NCI-H2029 (cell line): ENCODE results near the gene NFATC2IP.

Source experiments
- DNase-seq: peaks from one replicate; lab custom pipeline; 2025; lab: John Stamatoyannopoulos, UW

Gene NFATC2IP

DNA sequence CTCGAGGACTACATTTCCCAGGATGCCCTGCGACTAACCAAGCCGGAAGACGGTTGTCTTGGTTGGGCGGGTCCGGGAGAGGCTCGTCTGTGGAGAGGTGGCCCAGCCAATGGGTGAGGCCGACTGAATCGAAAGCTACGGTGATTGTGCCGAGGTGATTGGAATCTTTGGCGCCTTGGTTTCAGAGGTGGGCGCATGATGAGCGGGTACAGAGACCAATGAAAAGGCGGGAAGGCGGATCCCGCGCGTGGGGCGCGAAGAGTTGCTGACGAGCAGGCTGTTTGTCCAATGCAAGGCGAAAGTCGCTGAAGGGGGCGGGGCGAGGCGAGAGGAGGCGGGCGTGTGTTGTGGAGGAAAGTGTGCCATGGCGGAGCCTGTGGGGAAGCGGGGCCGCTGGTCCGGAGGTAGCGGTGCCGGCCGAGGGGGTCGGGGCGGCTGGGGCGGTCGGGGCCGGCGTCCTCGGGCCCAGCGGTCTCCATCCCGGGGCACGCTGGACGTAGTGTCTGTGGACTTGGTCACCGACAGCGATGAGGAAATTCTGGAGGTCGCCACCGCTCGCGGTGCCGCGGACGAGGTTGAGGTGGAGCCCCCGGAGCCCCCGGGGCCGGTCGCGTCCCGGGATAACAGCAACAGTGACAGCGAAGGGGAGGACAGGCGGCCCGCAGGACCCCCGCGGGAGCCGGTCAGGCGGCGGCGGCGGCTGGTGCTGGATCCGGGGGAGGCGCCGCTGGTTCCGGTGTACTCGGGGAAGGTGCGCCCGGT lies at the start of gene NFATC2IP:
Gene NFATC2IP, plus strand, starts transcription at position 290 of the 762 bp plus-strand sequence. Its CDS starts 75 bp downstream, at position 365.
- peak; percentile 99 for DNase-seq

DNA sequence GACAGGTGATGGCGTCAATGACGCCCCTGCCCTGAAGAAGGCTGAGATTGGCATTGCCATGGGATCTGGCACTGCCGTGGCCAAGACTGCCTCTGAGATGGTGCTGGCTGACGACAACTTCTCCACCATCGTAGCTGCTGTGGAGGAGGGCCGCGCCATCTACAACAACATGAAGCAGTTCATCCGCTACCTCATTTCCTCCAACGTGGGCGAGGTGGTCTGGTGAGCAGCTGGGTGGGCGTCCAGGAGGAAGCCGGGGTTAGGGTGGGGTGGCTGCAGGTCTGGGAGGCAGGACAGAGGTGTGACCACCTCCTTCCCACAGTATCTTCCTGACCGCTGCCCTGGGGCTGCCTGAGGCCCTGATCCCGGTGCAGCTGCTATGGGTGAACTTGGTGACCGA lies 48.9 kb upstream of the NFATC2IP start:
- no peak for DNase-seq

DNA sequence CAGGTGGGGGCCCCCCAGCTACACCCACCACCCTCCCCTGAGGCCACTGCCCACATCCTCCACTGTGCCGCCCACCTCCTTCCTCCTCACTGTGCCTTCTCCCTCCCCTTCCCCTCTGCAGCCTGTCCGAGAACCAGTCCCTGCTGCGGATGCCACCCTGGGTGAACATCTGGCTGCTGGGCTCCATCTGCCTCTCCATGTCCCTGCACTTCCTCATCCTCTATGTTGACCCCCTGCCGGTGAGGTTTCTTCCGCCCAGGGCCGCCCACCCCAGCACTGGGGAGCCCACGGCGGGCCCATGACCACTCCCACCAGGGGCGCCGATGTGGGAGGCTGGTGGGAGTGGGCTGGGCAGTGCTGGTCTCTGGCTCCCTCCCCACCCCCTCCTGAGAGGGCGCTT lies 47.8 kb upstream of the NFATC2IP start:
- DNase-seq = no peak

DNA sequence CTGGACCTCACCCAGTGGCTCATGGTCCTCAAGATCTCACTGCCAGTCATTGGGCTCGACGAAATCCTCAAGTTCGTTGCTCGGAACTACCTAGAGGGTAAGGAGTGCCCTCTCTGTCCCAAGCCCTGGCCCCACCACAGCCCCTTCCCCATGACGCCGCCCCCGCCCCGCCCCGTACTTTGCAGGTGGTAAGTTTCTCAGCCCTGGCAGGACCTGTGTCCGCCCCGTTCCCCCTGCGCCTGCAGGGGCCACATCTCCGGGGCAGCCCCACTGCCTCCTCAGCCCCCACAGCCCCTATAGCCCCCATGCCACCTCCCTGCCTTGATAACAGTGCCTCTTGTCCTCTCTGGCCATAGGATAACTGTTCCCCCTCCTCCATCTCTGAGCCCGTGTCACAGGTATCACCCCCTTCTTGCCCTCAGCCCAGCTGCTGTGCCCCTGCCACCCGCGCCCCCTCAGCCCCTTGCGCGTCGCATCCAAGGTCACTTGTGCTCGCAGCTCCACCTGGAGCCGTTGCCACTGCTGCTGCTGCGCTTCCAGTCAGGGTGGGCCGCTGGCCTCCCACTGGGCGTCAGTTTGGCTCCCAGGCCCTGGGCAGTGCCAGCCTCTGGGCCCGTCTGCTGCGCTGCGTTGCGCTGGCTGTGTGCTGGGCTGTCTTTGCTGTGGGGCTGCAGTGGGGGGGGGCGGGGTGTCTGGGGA lies 47.2 kb upstream of the NFATC2IP start:
- no peak for DNase-seq

DNA sequence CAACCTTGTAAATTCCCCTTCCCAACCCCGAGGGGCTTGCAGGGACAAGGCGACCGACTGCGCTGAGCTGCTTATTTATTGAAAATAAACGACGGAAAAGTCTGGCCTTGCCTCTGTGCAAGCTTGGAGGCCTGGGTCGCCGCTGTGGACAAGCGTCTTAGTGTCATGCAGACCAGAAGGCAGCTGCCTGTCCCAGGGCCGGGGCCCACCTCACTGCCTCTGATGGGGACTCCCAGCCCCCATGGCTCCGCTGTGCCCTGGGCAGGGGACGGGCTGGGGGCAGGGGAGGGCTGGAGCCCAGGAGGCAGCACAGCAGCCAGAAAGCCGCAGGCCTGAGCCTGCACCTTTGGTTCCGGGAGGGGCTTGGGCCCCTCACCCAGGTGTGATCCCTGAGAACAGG lies 46.4 kb upstream of the NFATC2IP start:
- no peak for DNase-seq

DNA sequence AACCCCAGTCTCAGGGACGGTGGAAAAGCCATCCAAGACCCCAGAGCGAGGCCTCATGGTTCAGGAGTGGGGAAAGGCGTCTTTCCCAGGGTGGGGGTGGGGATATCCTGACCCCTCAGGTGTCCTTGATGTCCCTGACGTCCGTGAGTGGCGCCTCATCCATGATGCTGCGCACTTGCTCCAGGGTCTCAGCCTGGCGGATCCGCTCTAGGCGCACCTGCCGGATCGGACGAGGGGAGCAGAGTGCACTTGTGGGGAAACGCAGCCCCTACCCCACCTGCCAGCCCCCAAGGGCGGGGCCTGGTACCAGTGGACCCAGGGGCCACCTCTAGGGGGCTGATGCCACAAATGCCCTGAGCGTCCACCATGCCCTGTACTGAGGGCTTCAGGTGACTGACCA lies 45.9 kb upstream of the NFATC2IP start:
- DNase-seq = no peak

DNA sequence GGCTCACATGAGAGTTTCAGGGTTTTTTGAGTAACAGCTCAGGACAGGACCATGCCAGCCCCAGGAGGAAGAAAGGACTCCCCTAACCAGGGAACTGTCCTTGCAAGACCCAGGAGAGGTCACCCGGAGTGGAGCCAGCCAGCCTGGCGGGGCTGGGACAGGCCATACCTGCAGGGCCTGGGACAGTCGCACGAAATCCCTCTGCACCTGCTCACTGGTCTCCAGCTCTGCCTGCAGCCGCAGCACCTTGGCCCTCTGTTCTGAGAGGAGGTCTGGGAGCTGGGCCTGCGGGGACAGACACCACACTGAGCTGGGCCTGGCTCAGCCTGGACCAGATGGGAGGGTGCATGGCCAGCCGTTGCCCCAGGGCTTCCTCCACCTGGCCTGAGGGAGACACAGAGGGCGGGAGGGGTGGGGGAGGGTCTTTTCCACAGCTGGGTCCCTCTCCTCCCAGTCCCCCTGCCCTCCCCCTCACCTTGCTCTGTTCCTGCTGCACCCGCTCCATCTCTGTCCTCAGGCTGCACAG lies 45.4 kb upstream of the NFATC2IP start:
- no peak for DNase-seq

DNA sequence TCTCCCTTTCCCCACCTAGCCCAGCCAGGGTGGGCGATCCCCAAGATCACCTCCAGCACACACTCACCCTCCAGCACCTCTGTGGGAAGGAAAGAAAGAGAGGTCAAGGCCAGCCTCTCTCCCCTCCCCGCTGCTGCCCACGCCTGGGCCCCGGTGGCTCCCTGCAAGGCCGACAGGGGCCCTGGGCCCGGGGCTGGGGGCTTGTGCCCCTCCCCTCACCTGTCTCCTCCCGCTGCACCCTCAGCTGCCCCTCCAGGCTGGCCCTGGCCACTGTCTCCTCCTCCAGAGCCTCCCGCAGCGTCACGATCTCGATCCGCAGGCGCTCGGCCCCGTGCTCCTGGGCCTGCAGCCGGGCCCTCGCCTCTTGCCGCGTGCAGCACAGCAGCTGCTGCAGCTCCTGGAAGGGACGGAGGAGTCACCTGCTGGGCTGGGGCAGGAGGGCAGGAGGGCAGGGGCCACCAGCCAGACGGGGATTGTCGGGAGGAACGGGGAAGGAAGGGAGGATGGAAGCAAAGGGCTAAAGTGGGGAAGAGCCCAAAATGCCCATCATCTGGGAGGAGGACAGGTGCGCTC lies 44.9 kb upstream of the NFATC2IP start:
- no peak for DNase-seq

DNA sequence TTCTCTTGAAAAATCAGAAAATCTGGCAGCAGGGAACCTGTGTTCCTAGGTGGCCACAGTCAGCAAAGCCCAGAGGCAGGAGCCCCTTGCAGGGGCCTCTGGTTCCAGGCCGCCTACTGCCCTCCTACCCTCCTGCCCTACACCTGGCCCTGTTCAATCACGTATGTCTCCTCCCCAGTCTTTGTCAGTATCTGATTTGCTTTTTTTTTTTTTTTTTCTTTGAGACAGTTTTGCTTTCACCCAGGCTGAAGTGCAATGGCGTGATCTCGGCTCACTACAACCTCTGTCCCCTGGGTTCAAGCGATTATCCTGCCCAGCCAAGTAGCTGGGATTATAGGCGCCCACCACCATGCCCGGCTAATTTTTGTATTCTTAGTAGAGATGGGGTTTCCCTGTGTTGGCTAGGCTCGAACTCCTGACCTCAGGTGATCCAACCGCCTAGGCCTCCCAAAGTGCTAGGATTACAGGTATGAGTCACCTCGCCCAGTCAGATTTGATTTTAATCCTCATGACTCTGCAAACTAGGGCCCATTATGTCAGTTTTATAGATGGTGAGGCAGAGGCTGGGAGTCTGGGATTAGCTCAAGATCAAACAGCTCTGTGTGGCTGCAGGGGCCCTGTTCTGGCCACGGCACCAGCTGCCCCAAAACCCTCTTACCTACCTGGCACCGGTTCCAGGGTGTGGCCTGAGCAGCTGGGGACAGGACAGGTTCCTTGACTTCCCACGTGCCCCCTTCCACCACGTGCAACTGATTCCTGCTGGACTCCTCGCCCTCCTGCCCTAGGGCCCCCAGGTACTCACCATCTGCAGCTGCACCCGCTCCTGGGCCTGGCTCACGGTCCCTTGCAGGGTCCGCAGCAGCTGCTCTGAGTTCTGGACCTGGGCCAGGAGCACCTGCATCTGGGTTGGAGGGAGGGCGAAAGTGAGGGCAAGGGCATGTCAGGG lies 40.4 kb upstream of the NFATC2IP start:
- peak; percentile 20 for DNase-seq

DNA sequence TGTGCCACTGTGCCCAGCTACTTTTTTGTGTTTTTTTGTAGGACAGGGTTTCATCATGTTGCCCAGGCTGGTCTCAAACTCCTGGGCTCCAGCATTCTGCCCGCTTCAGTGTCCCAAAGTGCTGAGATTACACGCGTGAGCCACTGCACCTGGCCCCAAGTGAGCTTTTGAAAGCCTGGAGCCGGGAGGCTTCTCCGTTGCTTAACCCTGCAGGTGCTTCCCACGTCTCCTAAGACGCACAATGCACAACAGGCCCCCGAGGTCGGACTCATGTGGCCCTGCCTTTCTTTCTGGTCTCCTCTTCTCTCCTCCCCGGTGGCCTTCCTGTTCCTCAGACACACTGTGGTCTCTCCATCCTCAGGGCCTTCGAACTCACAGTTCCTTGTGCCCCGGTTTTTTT lies 38.2 kb upstream of the NFATC2IP start:
- DNase-seq = no peak

DNA sequence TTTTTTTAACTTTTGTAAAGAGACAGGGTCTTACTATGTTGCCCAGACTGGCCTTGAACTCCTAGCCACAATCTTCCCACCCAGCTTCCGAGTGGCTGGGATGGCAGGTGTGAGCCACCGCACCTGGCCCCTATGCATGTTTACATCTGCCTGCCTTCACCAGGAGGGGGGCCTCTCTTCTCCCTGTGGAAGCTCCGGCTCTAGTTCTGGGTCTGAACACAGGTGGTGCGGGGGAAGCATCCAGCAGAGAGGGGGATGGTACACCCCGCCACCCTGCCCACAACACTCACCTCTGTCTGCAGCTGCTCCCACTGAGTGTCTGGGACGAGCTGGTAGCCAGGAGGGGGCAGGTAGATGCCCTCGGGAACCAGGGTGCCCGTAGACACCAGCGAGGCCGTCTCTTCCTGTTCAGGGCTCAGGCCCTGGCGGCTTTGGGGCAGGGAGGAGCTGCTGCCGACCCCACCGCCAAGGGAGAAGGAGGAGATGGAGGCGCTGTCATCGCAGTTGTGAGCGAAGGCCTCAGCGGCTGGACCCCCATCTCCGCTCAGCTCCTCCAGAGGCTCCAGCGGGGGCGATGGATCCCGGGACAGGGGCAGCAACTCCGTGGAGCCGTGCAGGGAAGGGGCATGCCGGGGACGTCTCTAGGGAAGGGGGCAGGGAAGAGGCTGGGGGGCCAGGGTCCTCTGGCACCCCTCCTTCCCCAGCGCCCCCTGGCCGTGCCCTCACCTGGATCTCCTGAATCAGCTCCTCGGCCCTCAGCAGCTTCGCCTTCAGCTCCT lies 36.6 kb upstream of the NFATC2IP start:
- no peak for DNase-seq

DNA sequence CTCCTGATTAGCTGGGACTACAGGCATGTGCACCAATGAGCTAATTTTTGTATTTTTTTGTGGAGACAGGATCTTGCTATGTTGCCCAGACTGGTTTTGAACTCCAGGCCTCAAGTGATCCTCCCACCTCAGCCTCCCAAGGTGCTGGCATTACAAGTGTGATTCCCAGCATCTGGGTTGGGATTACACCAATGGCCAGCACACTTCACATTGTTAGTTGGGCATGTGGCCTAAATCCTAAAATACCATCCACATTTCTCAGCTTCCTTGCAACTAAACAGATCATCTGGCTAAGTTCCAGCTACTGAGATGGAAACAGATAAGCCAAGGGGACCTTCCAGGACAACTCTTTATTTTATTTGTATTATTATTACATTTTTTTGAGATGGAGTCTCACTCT lies 35.6 kb upstream of the NFATC2IP start:
- no peak for DNase-seq

DNA sequence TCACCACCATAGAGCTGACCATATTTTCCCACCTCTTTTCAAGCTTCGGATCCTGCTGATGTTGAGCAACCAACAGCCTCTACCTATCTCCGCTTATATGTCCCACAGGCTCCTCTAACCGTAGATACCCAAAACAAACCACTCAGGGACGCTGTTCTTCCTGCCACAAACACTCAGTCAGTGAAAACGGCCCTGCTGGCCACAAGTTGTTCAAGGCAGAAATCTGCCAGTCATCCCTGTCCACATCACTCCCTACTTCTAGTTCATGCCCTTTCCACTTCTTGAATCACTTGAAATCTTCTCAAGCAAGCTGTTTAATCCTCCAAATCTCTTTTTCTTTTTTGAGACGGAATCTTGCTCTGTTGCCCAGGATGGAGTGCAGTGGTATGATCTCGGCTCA lies 33.6 kb upstream of the NFATC2IP start:
- DNase-seq = no peak

DNA sequence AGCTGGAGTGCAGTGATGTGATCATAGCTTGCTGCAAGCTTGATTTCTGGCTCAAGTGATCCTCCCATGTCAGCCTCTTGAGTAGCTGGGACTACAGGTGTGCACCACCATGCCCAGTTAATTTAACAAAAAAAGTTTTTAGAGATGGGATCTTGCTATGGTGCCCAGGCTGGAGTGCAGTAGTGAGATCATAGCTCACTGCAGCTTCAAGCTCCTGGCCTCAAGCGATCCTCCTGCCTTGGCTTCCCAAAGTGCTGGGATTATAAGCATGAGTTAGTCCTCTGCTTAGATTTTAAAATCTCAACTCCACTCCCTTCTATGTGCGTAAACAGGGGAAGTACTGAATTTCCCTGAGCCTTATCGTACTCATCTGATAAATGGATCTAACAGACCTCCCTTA lies 32.0 kb upstream of the NFATC2IP start:
- no peak for DNase-seq

DNA sequence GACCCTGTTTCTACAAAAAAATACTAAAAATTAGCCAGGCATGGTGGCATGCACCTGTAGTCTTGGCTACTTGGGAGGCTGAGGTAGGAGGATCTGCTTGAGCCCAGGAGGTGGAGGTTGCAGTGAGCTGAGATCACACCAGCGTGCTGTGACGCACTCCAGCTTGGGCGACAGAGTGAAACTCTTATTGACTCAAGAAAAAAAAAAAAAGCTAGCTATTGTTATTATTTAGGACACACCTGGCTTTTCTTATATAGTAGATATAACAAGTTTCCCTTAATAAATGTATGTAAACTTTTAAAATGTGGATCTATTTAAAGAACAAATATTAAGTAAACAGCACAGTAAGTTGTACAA lies 27.5 kb upstream of the NFATC2IP start:
- no peak for DNase-seq

DNA sequence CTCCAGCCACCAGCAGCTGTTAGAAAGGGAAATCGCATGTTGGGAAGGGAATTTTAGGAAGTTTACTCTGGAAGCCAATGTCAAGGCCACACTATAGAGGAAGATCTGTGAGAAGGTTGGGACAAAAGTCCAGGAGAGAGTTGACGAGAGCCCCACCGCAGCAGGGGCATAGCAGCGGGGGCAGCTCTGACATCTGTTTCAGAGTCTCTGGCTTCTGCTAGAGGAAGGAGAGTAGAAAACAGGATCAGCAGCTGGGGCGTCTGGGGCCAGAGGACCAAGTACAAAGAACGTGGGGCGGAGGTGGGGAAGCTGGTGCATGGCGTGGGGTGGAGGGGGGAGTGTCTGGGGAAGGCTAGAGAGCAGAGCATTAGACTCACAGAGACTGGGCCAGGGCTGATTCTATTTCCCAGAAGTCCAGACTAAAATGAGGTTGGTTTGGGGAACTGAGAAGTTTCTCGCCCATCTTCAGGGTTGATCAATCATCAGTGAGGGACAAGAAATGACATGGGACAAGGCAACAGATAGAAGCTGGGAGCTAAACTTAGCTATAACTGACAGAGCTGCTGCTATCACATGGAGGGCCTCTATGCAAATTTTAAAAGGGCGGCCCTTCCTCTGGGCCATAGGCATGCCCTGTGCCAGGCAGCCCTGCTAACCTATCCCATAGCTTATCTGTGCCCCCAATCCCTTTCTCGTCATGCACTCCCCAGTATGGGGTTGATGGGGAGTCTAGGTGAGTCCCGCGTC lies 26.9 kb upstream of the NFATC2IP start:
- no peak for DNase-seq

DNA sequence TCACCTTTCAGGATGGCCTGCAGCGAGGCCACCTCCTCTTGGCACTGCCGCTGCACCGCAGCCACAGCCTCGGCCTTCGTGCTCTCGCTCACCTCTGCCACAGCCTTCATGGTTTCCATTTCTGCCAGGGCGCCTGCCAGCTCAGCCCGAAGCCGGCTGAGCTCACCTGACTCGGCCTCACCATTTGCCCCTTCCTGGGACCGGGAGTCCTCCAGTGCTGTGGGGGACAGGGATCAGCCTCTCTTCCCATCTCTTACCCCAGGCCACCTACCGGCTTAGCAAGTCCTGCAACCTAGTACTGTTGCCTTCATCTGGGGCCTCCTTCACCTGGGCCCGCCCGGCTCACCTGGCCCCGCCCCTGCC lies 26.4 kb upstream of the NFATC2IP start:
- no peak for DNase-seq

DNA sequence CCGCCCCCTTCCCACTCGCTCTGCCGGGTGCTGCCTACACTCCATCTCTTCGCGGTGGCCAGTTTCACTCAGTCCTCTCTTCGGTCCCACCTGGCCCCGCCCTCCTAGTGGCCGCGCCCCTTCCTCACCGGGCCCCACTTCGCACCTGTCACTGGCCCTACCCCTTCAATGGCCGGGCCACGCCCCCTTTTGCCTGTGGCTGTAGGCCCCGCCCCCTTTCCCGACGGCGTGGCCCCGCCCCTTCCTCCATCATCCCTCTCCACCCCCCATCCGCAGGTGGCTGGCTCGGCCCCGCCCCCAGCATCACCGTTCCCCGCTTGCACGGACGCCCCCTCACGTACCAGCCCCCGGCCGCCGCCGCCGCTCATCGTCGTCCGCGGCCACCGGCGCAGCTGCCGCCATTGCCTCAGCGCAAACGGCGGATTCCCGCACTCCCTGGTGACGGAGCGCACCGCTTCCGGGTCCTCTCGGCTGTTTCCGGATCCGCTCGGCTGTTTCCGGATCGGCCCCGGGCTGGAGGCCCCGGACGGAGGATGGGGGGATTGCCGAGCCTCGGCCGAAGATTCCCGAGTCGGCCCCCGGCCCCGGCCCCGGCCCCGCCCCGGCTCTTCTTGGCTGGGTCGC lies 25.9 kb upstream of the NFATC2IP start, which contains the start of gene RABEP2:
Gene RABEP2, minus strand, starts transcription at position 477 of the 624 bp plus-strand sequence. Its CDS starts 75 bp downstream, at position 402.
- peak; percentile 94 for DNase-seq

DNA sequence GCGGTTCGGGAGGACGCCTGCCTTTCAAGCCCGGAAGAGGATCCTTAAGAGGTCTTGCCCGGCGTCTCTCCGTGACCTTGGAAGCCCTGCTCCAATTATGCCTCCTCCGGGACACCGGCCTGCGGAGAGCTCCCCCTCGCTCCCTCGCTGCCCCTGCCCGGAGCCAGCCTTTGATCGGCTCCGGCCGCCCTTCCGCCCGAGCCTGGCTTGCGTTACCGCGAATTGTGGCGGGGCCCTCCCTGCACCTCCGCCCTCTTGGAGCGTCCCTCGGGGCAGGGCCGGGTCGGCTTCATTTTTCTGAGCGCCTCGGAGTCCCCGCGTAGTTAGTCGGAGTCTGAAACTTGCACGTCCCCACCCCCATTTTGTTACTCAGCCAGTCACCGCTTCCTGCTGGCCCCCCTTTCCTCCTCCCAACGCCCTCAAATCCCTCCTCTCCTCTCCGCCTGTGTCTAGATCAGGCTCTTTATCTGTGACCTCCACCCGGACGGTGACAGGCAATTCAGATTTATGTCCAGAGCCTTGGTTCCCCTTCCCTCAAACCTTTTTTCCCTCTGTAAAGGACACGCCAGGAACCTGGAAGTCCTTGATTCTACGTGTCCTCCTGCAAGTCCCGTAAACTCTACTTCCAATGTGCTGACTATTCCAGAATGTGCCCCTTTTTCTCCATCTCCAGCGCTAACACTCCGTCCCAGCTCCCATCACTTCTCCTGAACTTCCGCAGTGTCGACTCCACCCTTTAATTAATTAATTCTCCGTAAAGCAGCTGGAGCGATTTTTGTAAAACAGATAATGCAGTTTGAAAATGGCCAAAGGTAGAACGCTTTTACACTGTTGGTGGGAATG lies 25.1 kb upstream of the NFATC2IP start:
- DNase-seq = peak; percentile 43
